H9 (cell line): ENCODE measurements around the gene P4HA3. TPM values are rescaled to one million over a fixed set of nuclear protein-coding genes. Genes with fewer than 3 reads are reported as not detected.

Experiments
- DNase-seq: peaks from one replicate; pipeline ENCODE4 v3.0.0-alpha.2; 2017
- H2AFZ ChIP-seq: one replicate; pipeline ENCODE4 v1.6.1; 2013; ENCODE audit warnings: mild to moderate bottlenecking, low read length, control low read depth, moderate library complexity
- H2AK5ac ChIP-seq: 2 replicates; pipeline ENCODE4 v1.6.1; 2013; ENCODE audit warnings: low read length, control low read depth, mixed read lengths; ENCODE audit not compliant: insufficient read length
- H2BK120ac ChIP-seq: one replicate; pipeline ENCODE4 v1.6.1; 2013; ENCODE audit warnings: low read depth, mild to moderate bottlenecking, low read length, control low read depth, inconsistent platforms; ENCODE audit not compliant: poor library complexity, severe bottlenecking
- H2BK12ac ChIP-seq: 2 replicates; pipeline ENCODE4 v1.6.1; 2013; ENCODE audit warnings: low read length, control low read depth, mixed read lengths, low read depth; ENCODE audit not compliant: insufficient read length
- H2BK15ac ChIP-seq: 2 replicates; pipeline ENCODE4 v1.6.1; 2013; ENCODE audit warnings: low read depth, low read length, control low read depth
- H2BK20ac ChIP-seq: one replicate; pipeline ENCODE4 v1.6.1; 2013; ENCODE audit warnings: low read depth, mild to moderate bottlenecking, low read length, control low read depth, inconsistent platforms; ENCODE audit not compliant: poor library complexity, severe bottlenecking
- H2BK5ac ChIP-seq: 2 replicates; pipeline ENCODE4 v1.6.1; 2013; ENCODE audit warnings: low read length, control low read depth, mixed read lengths; ENCODE audit not compliant: insufficient read length
- H3K14ac ChIP-seq: 2 replicates; pipeline ENCODE4 v1.6.1; 2013; ENCODE audit warnings: low read length, control low read depth; ENCODE audit not compliant: insufficient read depth
- H3K18ac ChIP-seq: 2 replicates; pipeline ENCODE4 v1.6.1; 2013; ENCODE audit warnings: low read depth, mild to moderate bottlenecking, mixed read lengths, low read length, control low read depth; ENCODE audit not compliant: insufficient read length
- H3K23ac ChIP-seq: 2 replicates; pipeline ENCODE4 v1.6.1; 2013; ENCODE audit warnings: low read length, control low read depth, mixed read lengths, low read depth; ENCODE audit not compliant: insufficient read length
- H3K23me2 ChIP-seq: 2 replicates; pipeline ENCODE4 v1.6.1; 2013; ENCODE audit warnings: low read depth, mild to moderate bottlenecking, mixed read lengths, low read length, control low read depth; ENCODE audit not compliant: insufficient read length, poor library complexity, severe bottlenecking
- H3K27ac ChIP-seq: 2 replicates; pipeline ENCODE4 v1.5.1; 2013; ENCODE audit warnings: low read length, control low read depth, mixed read lengths, low read depth; ENCODE audit not compliant: insufficient read length
- H3K27me3 ChIP-seq: 2 replicates; pipeline ENCODE4 v1.6.1; 2013; ENCODE audit warnings: low read length, control low read depth, inconsistent platforms; ENCODE audit not compliant: insufficient read depth
- H3K4ac ChIP-seq: 2 replicates; pipeline ENCODE4 v1.6.1; 2013; ENCODE audit warnings: low read depth, mild to moderate bottlenecking, control low read depth, inconsistent platforms, low read length, moderate library complexity
- H3K4me1 ChIP-seq: 2 replicates; pipeline ENCODE4 v1.6.1; 2013; ENCODE audit warnings: low read length, control low read depth, inconsistent platforms; ENCODE audit not compliant: insufficient read depth
- H3K4me2 ChIP-seq: 2 replicates; pipeline ENCODE4 v1.6.1; 2013; ENCODE audit warnings: low read length, control low read depth, mixed read lengths; ENCODE audit not compliant: insufficient read length, insufficient read depth
- H3K56ac ChIP-seq: 2 replicates; pipeline ENCODE4 v1.6.1; 2013; ENCODE audit warnings: low read depth, mild to moderate bottlenecking, mixed read lengths, low read length, control low read depth; ENCODE audit not compliant: insufficient read length
- H3K79me1 ChIP-seq: 2 replicates; pipeline ENCODE4 v1.6.1; 2013; ENCODE audit warnings: low read depth, mild to moderate bottlenecking, moderate library complexity, low read length, control low read depth, inconsistent platforms; ENCODE audit not compliant: insufficient read depth, poor library complexity, severe bottlenecking
- H3K79me2 ChIP-seq: 2 replicates; pipeline ENCODE4 v1.6.1; 2013; ENCODE audit warnings: low read length, control low read depth, inconsistent platforms; ENCODE audit not compliant: insufficient read depth
- H3K9ac ChIP-seq: 2 replicates; pipeline ENCODE4 v1.6.1; 2013; ENCODE audit warnings: low read length, control low read depth, mixed read lengths; ENCODE audit not compliant: insufficient read length; ENCODE audit errors: extremely low read depth
- H3K9me3 ChIP-seq: one replicate; pipeline ENCODE4 v1.6.1; 2013; ENCODE audit warnings: low read depth, low read length, inconsistent platforms; ENCODE audit not compliant: control insufficient read depth
- H3T11ph ChIP-seq: one replicate; pipeline ENCODE4 v1.6.1; 2013; ENCODE audit warnings: mild to moderate bottlenecking, low read length, control low read depth, inconsistent platforms
- H4K20me1 ChIP-seq: one replicate; pipeline ENCODE4 v1.6.1; 2013; ENCODE audit not compliant: control insufficient read depth, insufficient read length, insufficient read depth
- H4K5ac ChIP-seq: 2 replicates; pipeline ENCODE4 v1.6.1; 2013; ENCODE audit warnings: low read depth, mild to moderate bottlenecking, mixed read lengths, low read length, control low read depth; ENCODE audit not compliant: insufficient read length
- H4K8ac ChIP-seq: replicated peaks from 2 replicates; pipeline ENCODE4 v1.6.1; 2013; ENCODE audit warnings: low read length, control low read depth, mixed read lengths, low read depth; ENCODE audit not compliant: insufficient read length
- H4K91ac ChIP-seq: 2 replicates; pipeline ENCODE4 v1.6.1; 2013; ENCODE audit warnings: low read depth, mild to moderate bottlenecking, moderate library complexity, mixed read lengths, low read length, control low read depth; ENCODE audit not compliant: insufficient read length
- H3K27ac Mint-ChIP-seq, 3 experiments: 2 replicates in 2 of 3; 3 replicates in 1 of 3; pipeline ENCODE4 v1.8.0; 2020 to 2021; ENCODE audit warnings: mixed read lengths in 3 of 3, mild to moderate bottlenecking in 1 of 3, moderate library complexity in 1 of 3
- H3K27me3 Mint-ChIP-seq: 2 replicates; pipeline ENCODE4 v1.8.0; 2021; ENCODE audit warnings: low read depth, mild to moderate bottlenecking, moderate library complexity, mixed read lengths
- H3K36me3 Mint-ChIP-seq, 3 experiments: 2 replicates in 2 of 3; 3 replicates in 1 of 3; pipeline ENCODE4 v1.8.0; 2020 to 2021; ENCODE audit warnings: low read depth in 3 of 3, mixed read lengths in 3 of 3; ENCODE audit not compliant: insufficient read depth in 1 of 3
- H3K4me1 Mint-ChIP-seq, 2 experiments: 2 replicates each; pipeline ENCODE4 v1.8.0; 2020; ENCODE audit warnings: mixed read lengths in 2 of 2
- H3K4me3 Mint-ChIP-seq, 2 experiments: 2 replicates in 1 of 2; 3 replicates in 1 of 2; pipeline ENCODE4 v1.8.0; 2020 to 2021; ENCODE audit warnings: mild to moderate bottlenecking in 2 of 2, mixed read lengths in 2 of 2, moderate library complexity in 1 of 2
- H3K9me3 Mint-ChIP-seq, 2 experiments: 2 replicates in 1 of 2; 3 replicates in 1 of 2; pipeline ENCODE4 v1.8.0; 2020; ENCODE audit warnings: mild to moderate bottlenecking in 2 of 2, mixed read lengths in 2 of 2, moderate library complexity in 1 of 2
- CTCF ChIP-seq: fragments of 200-600 bp; sonication (generic); conservative IDR thresholded peaks from 3 replicates; pipeline ENCODE4 v1.8.0; 2021; ENCODE audit warnings: antibody characterized with exemption, mild to moderate bottlenecking
- WGBS: extraction: QIAGEN DNeasy Blood & Tissue Kit; methylation state at CpG from one replicate; pipeline ENCODE4 v1.1.7; 2013; ENCODE audit warnings: missing lambda C conversion rate, low lambda C conversion rate, mixed read lengths; ENCODE audit not compliant: insufficient read length; ENCODE audit errors: extremely low coverage; 5-methylcytosine and 5-hydroxymethylcytosine counted together
- total RNA-seq: library from RNA; stranded (reverse); gene quantifications from 2 replicates; pipeline ENCODE4 v1.2.1, GENCODE V29; 2021

Gene P4HA3
- total RNA-seq, 1 experiment from 2014 or later = not detected

GRCh38 chr11:74320538-74320937 lies 9.1 kb upstream of the P4HA3 start:
- Histone ChIP-seq H2BK120ac (no peak overlapping the region), H3K9me3 (no peaks in the 10 kb centered on the region), H3K79me2 (no peaks in the 10 kb centered on the region; the same call in 1 of the 2 replicates), H2AFZ (no peak overlapping the region), H3K23me2 (no peaks in the 10 kb centered on the region), H3K23ac (no peak overlapping the region), H2BK5ac (no peak overlapping the region), H4K91ac (no peak overlapping the region), H4K5ac (no peak overlapping the region), H3K27me3 (no peaks in the 10 kb centered on the region), H3K27ac (no peak overlapping the region), H3K56ac (no peak overlapping the region), H3T11ph (no peak overlapping the region), H3K4me1 (no peaks in the 10 kb centered on the region), H3K79me1 (no peaks in the 10 kb centered on the region), H3K14ac (no peak overlapping the region), H3K4me2 (no peak overlapping the region), H3K18ac (no peak overlapping the region), H2BK20ac (no peak overlapping the region), H3K4ac (no peak overlapping the region), H2BK12ac (no peak overlapping the region), H2AK5ac (no peak overlapping the region), H2BK15ac (no peak overlapping the region), H4K20me1 (no peaks in the 10 kb centered on the region), H4K8ac (no peak overlapping the region), H3K9ac (no peak overlapping the region)
- Mint-ChIP-seq H3K27ac (no peak overlapping the region), H3K4me3 (no peak overlapping the region), H3K36me3 (peaks cover 0 to 8% (median 4%) of the 10 kb centered on the region in 3 experiments; a peak in 2 of 7 replicates), H3K27me3 (peaks cover 7% of the 10 kb centered on the region), H3K9me3 (peaks cover 15 to 19% of the 10 kb centered on the region in 2 experiments), H3K4me1 (peaks cover 4 to 9% of the 10 kb centered on the region in 2 experiments; a peak in 2 of 4 replicates)
- no peak for DNase-seq
- no peak for TF ChIP-seq CTCF
- no CpG with 5 or more reads among the region's 2 CpGs for WGBS
